B cell (primary cell): ENCODE data around the gene CDH13.

Experiments used
- CTCF ChIP-seq: fragments of 200-600 bp; IDR thresholded peaks from one replicate; pipeline ENCODE4 v1.8.0; 2022; ENCODE audit warnings: antibody characterized with exemption, mild to moderate bottlenecking
- EZH2 ChIP-seq: IDR thresholded peaks from 2 replicates; pipeline ENCODE4 v1.6.1; 2012; ENCODE audit warnings: borderline replicate concordance, low read depth, mild to moderate bottlenecking, moderate library complexity, low read length; ENCODE audit not compliant: insufficient read depth, poor library complexity, severe bottlenecking

DNA sequence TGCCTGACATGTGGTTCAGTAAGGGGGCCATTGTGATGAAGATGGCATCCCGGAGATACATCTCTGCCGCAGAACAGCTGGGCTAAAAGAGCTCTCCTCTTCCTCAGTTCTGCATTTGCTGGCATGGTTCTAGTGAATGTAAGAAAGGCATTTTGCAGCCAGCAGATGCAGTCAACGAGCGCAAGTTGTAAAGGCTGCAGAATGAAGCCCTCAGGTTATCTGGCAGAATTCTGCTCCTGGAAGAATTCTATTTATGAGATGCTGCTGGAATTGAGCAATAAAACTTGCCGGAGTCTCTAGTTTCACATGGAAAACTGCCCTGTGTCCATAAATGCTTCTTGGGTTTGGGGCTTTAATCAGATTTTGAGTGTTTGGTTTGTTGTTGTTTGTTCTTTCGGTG, 1004.2 kb downstream of the CDH13 start:
- TF ChIP-seq CTCF: no peak
- TF ChIP-seq EZH2: no peak
